Neuron (in vitro differentiated cells): ENCODE data around the gene TMEM229A.
"Not testable (repeated sequence)": the region's sequence is repeated elsewhere in the genome, so short reads cannot be mapped to it uniquely, and the experiment has no call there.

ENCODE experiments used
- H2AFZ ChIP-seq: one replicate; pipeline ENCODE4 v1.6.1; 2013; ENCODE audit warnings: low read depth, mild to moderate bottlenecking, inconsistent platforms, low read length, moderate library complexity
- H3K27me3 ChIP-seq: one replicate; pipeline ENCODE4 v1.6.1; 2013; ENCODE audit warnings: low read length; ENCODE audit not compliant: insufficient read depth
- H3K36me3 ChIP-seq: one replicate; pipeline ENCODE4 v1.6.1; 2013; ENCODE audit warnings: low read length; ENCODE audit not compliant: insufficient read depth
- H3K4me1 ChIP-seq: one replicate; pipeline ENCODE4 v1.6.1; 2013; ENCODE audit warnings: low read length; ENCODE audit not compliant: insufficient read depth
- H3K4me3 ChIP-seq: 2 replicates; pipeline ENCODE4 v1.5.1; 2013; ENCODE audit warnings: mild to moderate bottlenecking, low read length, moderate library complexity
- H3K9me3 ChIP-seq: one replicate; pipeline ENCODE4 v1.6.1; 2013; ENCODE audit warnings: low read length

TMEM229A gene

DNA sequence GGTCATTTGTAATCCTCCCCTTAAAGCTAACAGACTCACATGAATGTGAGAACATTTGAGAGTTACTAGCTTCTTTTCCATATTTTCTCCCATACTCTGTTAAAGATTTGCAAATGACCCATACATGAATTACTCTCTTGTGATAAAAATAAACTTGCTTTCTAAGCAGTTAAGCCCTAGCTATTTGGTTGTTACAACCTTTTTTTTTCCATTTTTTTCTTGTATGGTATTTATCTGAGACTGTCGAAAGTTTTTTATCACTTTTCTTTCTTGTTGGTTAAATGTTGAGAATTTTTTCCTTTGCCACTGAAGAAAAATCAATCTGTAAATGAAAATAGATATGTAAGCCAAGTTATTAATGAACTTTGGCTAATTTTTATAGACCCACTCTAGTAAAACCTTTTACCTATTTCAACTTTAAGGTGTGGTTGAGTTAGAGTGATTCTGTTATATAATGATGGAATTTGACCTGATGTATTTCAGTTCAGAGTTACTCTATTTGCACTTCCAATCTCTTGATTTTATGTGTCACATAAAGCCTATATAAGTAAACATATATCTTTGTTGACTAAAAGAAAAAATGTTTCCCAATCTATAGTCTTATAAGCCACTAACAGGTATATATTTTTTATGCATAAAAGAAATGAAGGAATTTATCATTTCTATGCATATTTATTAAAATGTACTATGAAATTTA, 19.0 kb upstream of the TMEM229A start:
- Histone ChIP-seq H2AFZ (no peak overlapping the region), H3K9me3 (no peaks in the 10 kb centered on the region), H3K4me3 (no peak overlapping the region), H3K27me3 (no peaks in the 10 kb centered on the region), H3K36me3 (no peaks in the 10 kb centered on the region), H3K4me1 (no peaks in the 10 kb centered on the region)

DNA sequence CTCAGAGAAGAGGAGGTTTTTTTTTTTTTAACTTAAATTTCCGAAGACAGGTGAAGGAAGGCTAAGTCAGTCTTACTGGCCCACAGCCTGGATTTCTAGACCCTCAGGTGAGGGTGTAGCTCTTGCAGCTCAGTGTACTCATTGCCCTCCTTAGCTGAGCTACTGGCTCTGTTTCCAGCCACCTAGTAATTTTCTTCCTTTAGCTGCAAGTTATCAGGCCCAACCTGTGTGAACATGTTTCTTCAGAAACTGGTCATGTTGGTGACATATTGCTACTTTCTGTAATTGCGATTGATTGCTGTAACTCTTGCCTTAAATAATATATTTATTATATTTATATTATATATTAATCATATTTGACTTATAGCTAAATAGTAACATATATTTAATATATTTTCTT, 10.0 kb upstream of the TMEM229A start:
- H3K9me3 ChIP-seq, result no peaks in the 10 kb centered on the region
- H3K4me1 ChIP-seq, result no peaks in the 10 kb centered on the region
- H3K36me3 ChIP-seq, result no peaks in the 10 kb centered on the region
- H2AFZ ChIP-seq, result no peak overlapping the region
- no peak overlapping the region for H3K4me3 ChIP-seq
- H3K27me3 ChIP-seq, result no peaks in the 10 kb centered on the region

DNA sequence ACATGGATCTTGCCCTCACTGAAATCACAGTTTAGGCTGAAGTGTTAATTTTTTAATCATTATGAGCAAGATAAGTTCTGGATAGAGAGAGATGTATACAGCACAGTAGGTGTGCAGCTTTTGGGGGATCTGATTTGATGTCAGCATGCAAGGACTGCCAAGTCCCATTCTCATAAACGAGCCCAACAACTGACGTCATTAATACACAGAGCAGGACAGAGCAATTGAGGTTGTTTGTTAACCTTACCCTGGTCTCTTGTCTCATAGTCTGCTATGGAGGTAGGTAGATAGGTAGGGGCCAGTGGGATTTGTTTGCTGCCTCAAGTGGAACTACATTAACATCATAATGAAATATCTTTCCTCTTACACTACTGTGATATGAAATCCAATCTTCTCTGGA, 8.6 kb upstream of the TMEM229A start:
- Histone ChIP-seq H3K27me3 (peaks cover 4% of the 10 kb centered on the region), H2AFZ (no peak overlapping the region), H3K4me1 (no peaks in the 10 kb centered on the region), H3K36me3 (no peaks in the 10 kb centered on the region), H3K4me3 (no peak overlapping the region), H3K9me3 (no peaks in the 10 kb centered on the region)

DNA sequence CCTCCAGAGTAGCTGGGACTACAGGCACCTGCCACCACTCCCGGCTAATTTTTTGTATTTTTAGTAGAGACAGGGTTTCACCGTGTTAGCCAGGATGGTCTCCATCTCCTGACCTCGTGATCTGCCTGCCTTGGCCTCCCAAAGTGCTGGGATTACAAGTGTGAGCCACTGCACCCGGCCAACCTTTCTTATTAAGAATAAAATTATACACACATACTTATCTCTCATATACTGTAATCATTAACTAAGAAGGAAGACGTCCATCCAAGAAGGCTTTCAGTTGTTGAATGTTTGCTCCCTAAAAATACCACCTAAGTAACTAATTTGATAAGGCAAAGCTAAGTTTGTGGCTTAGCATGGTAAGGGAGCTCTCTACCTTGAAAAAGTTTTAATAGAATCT, 5.0 kb upstream of the TMEM229A start:
- not testable (repeated sequence) for H3K9me3 ChIP-seq, H2AFZ ChIP-seq, H3K4me1 ChIP-seq, H3K36me3 ChIP-seq, H3K4me3 ChIP-seq
- peaks cover 23% of the 10 kb centered on the region for H3K27me3 ChIP-seq

DNA sequence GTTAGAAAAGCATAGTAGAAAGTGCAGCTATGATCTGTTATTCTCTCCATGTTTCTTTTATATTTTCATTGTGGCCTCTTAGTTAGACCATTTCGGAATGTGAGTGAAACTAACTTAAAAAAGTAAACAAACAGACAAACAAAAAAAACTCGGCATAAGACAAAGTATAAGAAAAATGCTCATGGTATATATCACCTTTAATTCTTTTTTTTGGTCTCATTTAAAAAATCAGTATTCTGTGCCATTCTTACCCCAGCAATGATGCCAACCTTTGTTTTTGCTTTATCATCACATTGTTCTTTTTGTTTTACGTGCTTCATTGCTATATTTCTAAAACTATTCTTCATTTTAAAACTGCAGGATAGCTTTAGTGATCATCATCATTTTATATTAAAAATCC, 2.8 kb upstream of the TMEM229A start:
- peaks cover 8% of the 10 kb centered on the region for H3K4me1 ChIP-seq
- no peaks in the 10 kb centered on the region for H3K9me3 ChIP-seq
- H3K4me3 ChIP-seq, result no peak overlapping the region
- H3K27me3 ChIP-seq, result peaks cover 35% of the 10 kb centered on the region
- H2AFZ ChIP-seq, result no peak overlapping the region
- H3K36me3 ChIP-seq, result no peaks in the 10 kb centered on the region

DNA sequence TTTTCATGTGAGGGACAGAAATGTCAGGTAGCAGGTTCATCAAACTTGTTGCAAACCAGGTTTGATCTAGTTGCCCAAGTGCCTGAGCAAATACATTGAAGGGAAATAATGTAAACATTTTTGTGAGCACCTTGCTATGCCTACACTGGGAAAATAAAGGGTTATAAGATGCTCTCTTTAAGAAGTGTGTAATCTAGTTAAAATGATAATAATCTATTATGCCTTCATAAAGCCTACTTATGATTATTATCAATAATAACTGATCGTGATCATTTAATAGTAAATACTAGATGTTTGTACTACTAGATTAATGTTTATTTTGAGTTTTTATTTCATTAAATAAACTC, 1.9 kb upstream of the TMEM229A start:
- H3K9me3 ChIP-seq, result no peaks in the 10 kb centered on the region
- peaks cover 8% of the 10 kb centered on the region for H3K4me1 ChIP-seq
- peaks cover 37% of the 10 kb centered on the region for H3K27me3 ChIP-seq
- H3K4me3 ChIP-seq, result no peak overlapping the region
- H3K36me3 ChIP-seq, result no peaks in the 10 kb centered on the region
- H2AFZ ChIP-seq, result no peak overlapping the region

DNA sequence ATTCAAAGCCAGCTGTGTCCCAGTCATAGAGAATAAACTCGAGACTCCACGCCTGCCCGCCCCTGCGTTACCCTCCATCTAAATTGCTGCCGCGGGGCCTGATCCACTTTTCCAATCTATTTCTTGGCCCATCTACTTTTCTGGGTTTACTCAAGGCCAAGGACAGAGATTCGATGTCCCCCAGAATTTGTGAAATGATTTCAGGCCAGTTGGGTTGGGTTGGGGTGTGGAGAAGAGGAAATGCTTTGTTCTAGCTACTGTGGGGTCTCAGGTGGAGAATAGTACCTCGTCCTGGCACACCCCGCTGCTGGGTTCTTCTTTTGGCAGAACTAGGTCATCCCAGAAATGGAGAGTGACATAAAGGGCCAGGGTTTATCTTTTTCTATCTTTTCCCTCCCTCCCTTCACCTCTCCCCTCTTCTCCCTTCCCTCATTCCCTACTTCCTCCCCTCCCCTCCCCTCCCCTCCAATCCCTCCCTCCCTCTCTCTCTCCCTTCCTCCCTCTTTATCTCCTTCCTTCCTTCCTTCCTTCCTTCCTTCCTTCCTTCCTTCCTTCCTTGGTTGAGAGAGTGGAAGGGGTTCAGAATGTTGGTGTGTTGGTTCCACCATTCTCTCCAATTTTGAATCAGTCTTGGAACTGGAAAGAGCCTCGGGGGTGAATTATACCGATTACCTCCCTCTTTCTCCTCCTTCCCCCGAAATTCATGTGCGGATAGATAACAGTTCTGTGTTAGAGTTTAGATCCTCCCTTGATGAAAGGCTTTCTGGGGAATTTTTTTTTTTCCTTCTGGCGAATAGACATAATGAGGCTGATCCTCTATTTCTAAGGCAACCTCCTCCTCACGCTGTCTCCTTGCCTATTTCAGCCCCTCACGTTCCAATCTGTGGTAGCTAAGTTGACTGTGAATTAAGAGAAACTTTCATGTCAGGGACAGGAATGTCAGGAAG, 1.2 kb upstream of the TMEM229A start:
- H3K4me1 ChIP-seq, result peaks cover 8% of the 10 kb centered on the region
- no peaks in the 10 kb centered on the region for H3K9me3 ChIP-seq
- no peaks in the 10 kb centered on the region for H3K36me3 ChIP-seq
- H3K4me3 ChIP-seq, result no peak overlapping the region
- peak overlapping the region; percentile 80 for H2AFZ ChIP-seq
- H3K27me3 ChIP-seq, result peaks cover 37% of the 10 kb centered on the region

DNA sequence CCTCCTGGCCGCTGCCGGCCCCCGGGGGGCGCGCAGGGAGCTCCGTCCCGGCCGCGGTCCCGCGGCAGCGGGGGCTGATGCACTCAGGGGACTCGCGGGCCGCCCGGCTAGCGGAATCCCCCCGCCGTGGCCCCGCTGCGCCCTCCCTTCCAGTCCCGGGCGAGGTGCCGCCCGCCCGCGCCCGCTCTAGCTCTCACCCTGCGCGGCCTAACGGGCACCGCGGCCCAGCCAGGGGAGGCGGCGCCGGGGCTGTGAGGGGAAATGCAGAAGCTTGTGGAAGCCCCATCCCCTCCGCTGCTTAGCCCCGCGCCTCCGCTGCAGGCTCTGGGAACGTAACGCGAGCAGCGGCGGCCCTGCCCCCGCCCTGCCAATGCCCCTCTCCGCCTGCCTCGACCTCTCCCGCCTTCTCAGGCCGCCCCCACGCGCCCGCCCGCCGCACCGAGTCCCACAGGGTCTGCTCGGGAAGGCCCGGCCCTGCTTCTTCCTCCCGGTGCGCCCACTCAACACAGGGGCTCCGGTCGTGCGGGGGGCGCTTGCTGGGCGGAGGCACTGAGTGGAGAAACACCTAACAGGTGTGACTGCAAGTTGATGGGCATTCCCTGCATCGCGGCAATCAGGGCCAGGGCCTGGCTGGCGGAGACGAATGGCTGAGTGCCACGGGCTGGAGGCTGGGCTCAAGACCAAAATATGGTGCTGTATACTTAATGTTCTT, 384 bp upstream of the TMEM229A start:
- Histone ChIP-seq H3K27me3 (peaks cover 40% of the 10 kb centered on the region), H3K36me3 (no peaks in the 10 kb centered on the region), H3K4me3 (peak overlapping the region; percentile 64), H3K9me3 (no peaks in the 10 kb centered on the region), H3K4me1 (peaks cover 8% of the 10 kb centered on the region), H2AFZ (peak overlapping the region; percentile 80)

DNA sequence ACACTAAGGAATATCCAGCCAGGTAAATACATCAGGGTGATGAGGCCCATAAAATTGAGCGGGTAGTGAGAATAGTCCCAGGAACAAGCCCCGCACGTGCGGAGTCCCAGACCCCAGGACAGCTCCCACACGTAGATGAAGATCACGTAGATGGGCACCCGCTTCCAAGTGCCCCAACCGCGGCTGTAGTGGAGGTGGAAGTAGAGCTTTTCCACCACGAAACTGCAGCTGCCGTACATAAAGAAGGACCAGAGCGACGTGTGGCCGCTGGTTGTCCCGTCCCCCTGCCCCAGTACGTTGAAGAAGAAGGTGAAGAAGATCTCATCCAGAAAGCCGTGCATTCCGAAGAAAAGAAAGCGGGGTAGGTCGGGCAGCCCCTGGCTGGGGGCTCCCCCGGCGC, 948 bp downstream of the TMEM229A start:
- peaks cover 8% of the 10 kb centered on the region for H3K4me1 ChIP-seq
- H3K27me3 ChIP-seq, result peaks cover 36% of the 10 kb centered on the region
- peak overlapping the region; percentile 64 for H3K4me3 ChIP-seq

DNA sequence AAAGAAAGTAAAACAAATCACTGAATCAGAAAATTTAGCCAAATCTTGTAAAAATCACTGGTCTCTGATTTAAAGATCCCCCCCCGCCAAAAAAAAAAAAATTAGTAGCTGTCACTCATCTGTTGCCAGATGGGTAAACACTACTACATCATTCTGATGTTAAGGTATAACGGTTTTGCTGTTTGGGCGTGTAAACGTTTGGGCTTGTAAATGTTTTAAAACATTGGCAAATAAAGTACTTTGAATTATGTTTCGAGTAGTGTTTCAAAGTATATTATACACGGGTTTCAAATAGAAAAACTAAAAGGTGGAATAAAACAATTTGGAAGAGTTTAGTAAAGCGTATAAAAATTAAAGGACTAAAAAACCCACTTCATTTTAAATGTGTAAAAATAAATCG, 1.5 kb downstream of the TMEM229A start:
- peak overlapping the region; percentile 64 for H3K4me3 ChIP-seq
- H2AFZ ChIP-seq, result no peak overlapping the region
- peaks cover 36% of the 10 kb centered on the region for H3K27me3 ChIP-seq
- H3K36me3 ChIP-seq, result no peaks in the 10 kb centered on the region
- no peaks in the 10 kb centered on the region for H3K9me3 ChIP-seq
- H3K4me1 ChIP-seq, result peaks cover 8% of the 10 kb centered on the region

More for the DNA sequence above, 948 bp downstream of the TMEM229A start:
- no peaks in the 10 kb centered on the region for H3K36me3 ChIP-seq
- H2AFZ ChIP-seq, result peak overlapping the region; percentile 100
- H3K9me3 ChIP-seq, result no peaks in the 10 kb centered on the region

DNA sequence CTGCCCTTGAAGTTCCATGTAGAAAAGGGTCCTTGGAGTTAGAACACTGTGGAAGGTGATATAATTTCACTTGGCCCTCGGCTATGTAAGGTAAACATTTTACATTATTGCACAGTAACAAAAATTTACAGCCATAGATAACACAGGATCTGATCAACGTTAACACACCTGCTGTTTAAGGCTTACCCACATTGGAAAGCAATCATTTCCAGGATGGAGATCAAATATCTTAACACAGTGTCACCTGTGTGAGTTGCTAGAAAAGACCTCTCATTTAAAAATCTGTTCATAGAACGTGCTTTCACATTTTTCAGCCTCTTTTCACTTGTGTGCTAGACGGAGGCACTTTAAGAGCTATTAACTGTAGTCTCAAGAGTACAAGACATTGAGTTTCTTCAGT, 1.9 kb downstream of the TMEM229A start:
- no peak overlapping the region for H3K4me3 ChIP-seq
- H3K4me1 ChIP-seq, result peaks cover 8% of the 10 kb centered on the region
- no peaks in the 10 kb centered on the region for H3K36me3 ChIP-seq
- peaks cover 36% of the 10 kb centered on the region for H3K27me3 ChIP-seq
- no peak overlapping the region for H2AFZ ChIP-seq
- no peaks in the 10 kb centered on the region for H3K9me3 ChIP-seq

DNA sequence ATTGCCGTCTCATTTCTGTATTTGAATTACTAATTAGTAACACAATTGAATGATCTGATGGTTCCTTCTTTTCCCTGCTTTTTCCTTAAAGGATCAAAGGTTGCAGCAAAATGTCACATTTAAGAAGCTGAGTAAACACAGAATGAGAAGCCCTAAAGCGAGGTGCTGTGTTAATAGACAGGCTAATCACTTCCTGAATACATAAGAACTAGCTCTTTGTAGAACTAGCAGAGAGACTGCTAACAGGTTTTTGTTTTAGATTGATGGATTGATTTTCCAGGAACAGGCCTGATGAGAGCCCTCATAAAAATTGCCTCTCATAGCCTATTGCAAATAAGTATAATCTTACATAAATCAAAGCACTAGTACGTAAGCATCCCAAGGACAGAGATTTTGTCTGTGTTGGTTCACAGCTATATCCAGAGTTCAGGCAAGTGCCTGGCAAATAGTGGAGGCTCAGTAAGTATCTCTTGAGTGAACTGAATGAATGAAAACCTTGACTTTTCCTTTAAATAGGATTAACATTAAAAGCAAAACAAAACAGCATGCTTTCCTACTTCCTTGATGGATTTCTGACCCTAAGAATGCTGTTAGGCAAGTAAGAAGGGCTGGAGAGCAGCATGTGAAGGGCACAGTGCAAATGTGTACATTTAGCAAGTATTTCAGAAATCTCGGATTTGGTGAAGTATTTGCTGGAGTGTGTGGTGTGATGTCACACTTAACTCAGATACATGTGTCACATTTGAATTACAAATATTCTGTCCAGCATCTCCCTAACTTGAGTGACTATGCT, 3.3 kb downstream of the TMEM229A start:
- Histone ChIP-seq H2AFZ (no peak overlapping the region), H3K27me3 (peaks cover 30% of the 10 kb centered on the region), H3K4me1 (peaks cover 8% of the 10 kb centered on the region), H3K4me3 (no peak overlapping the region), H3K9me3 (no peaks in the 10 kb centered on the region), H3K36me3 (no peaks in the 10 kb centered on the region)
